GM12878 (cell line): Measurements from ENCODE around the gene CCSER1. TPM values are rescaled to one million over a fixed set of nuclear protein-coding genes. Genes with fewer than 3 reads are reported as not detected.

ENCODE experiments used
- ATAC-seq: fragments of 200-7000 bp; cut with Tn5 transposase; 3 replicates; pipeline ENCODE4 v1.9.1; 2020; ENCODE audit warnings: mild to moderate bottlenecking, moderate library complexity
- BruUV-seq: library from RNA; stranded (reverse); fragments of 400-500 nt; replicated peaks from 2 replicates; lab custom pipeline; 2021; lab: Mats Ljungman, UMichigan
- CTCF ChIA-PET: fragments of 300-600 bp; sonication (Branson Sonifier 250); formaldehyde crosslinking; extraction: SDS; loops from one replicate; lab custom pipeline; 2021; ENCODE audit warnings: inconsistent platforms; lab: Yijun Ruan, JAX
- POLR2A ChIA-PET: fragments of 350-600 bp; formaldehyde crosslinking; extraction: SDS; loops from one replicate; lab custom pipeline; 2021; ENCODE audit warnings: inconsistent platforms; lab: Charles Lee
- RAD21 ChIA-PET: fragments of 300-600 bp; sonication (Branson Sonifier 250); formaldehyde crosslinking; loops from one replicate; lab custom pipeline; 2023; ENCODE audit warnings: antibody characterized with exemption; ENCODE audit not compliant: unreplicated experiment; lab: Charles Lee
- SMC1A ChIA-PET: fragments of 300-600 bp; sonication (Branson Sonifier 250); formaldehyde crosslinking; loops from one replicate; lab custom pipeline; 2023; ENCODE audit not compliant: unreplicated experiment, uncharacterized antibody; lab: Charles Lee
- DNase-seq: peaks from one replicate; pipeline ENCODE4 v3.0.0-alpha.2; 2011; ENCODE audit warnings: low read depth, low spot score
- FAIRE-seq: peaks from 3 replicates; lab custom pipeline; 2011; peaks lifted over from hg19 to GRCh38; lab: Jason Lieb, UNC
- H2AFZ ChIP-seq: 2 replicates; pipeline ENCODE4 v1.6.0; 2011; ENCODE audit warnings: low read depth, low read length, control low read depth; ENCODE audit not compliant: control insufficient read depth
- H3K27ac ChIP-seq: 2 replicates; pipeline ENCODE4 v1.5.1; 2011; ENCODE audit warnings: control low read depth; ENCODE audit not compliant: control insufficient read depth, insufficient read depth
- H3K27me3 ChIP-seq, 2 experiments: replicated peaks in 1 of 2; 2 replicates each; pipeline versions ENCODE4 v1.6.0 to v1.6.1; 2011; ENCODE audit warnings: low read length in 1 of 2; ENCODE audit not compliant: control insufficient read depth in 2 of 2, insufficient read depth in 2 of 2
- H3K36me3 ChIP-seq, 2 experiments: 2 replicates each; pipeline ENCODE4 v1.5.1; 2011; ENCODE audit warnings: low read length in 1 of 2; ENCODE audit not compliant: control insufficient read depth in 2 of 2, insufficient read depth in 2 of 2
- H3K4me1 ChIP-seq: 2 replicates; pipeline ENCODE4 v1.6.1; 2011; ENCODE audit warnings: mild to moderate bottlenecking, low read length, moderate library complexity, mixed read lengths; ENCODE audit not compliant: control insufficient read depth, insufficient read depth
- H3K4me2 ChIP-seq: 2 replicates; pipeline ENCODE4 v1.6.0; 2011; ENCODE audit warnings: control low read depth; ENCODE audit not compliant: control insufficient read depth, insufficient read depth
- H3K4me3 ChIP-seq: fragments of 200-600 bp; sonication (generic); 2 replicates; pipeline ENCODE4 v1.5.1; 2016
- H3K79me2 ChIP-seq: 2 replicates; pipeline ENCODE4 v1.6.0; 2011; ENCODE audit warnings: low read length; ENCODE audit not compliant: control insufficient read depth, insufficient read depth
- H3K9ac ChIP-seq: 2 replicates; pipeline ENCODE4 v1.8.0; 2011; ENCODE audit warnings: low read length, control low read depth, mixed read lengths; ENCODE audit not compliant: control insufficient read depth, insufficient read depth
- H3K9me3 ChIP-seq: replicated peaks from 3 replicates; pipeline ENCODE4 v1.5.1; 2011; ENCODE audit warnings: mild to moderate bottlenecking, low read length; ENCODE audit not compliant: control insufficient read depth, insufficient read depth
- H4K20me1 ChIP-seq: 2 replicates; pipeline ENCODE4 v1.6.0; 2011; ENCODE audit not compliant: control insufficient read depth, insufficient read depth
- CBX3 ChIP-seq: fragments of 200-600 bp; sonication (generic); IDR thresholded peaks from 2 replicates; pipeline ENCODE4 v1.6.1; 2016; ENCODE audit warnings: low read depth, borderline replicate concordance
- EP300 ChIP-seq, 2 experiments: fragments of 150-350 bp in 1 of 2; IDR thresholded peaks; 2 replicates each; pipeline ENCODE4 v1.6.1; 2011 to 2012; ENCODE audit warnings: low read depth in 2 of 2, low read length in 2 of 2, borderline replicate concordance in 1 of 2, improper control_type of control experiment in 1 of 2, inconsistent platforms in 1 of 2; ENCODE audit not compliant: control insufficient read depth in 1 of 2
- FOS ChIP-seq: IDR thresholded peaks from 3 replicates; pipeline ENCODE4 v1.6.1; 2011; ENCODE audit warnings: borderline replicate concordance; ENCODE audit not compliant: insufficient read length; ENCODE audit errors: extremely low read depth
- LARP7 ChIP-seq: fragments of 450-650 bp; IDR thresholded peaks from 2 replicates; pipeline ENCODE4 v1.6.1; 2017; ENCODE audit warnings: mild to moderate bottlenecking
- PKNOX1 ChIP-seq: fragments of 450-650 bp; IDR thresholded peaks from 2 replicates; pipeline ENCODE4 v1.6.1; 2016; ENCODE audit warnings: mild to moderate bottlenecking
- RCOR1 ChIP-seq: conservative IDR thresholded peaks from 2 replicates; pipeline ENCODE4 v1.6.1; 2012; ENCODE audit warnings: low read depth, low read length, improper control_type of control experiment
- SP1 ChIP-seq: IDR thresholded peaks from one replicate; pipeline ENCODE4 v1.6.1; 2011; ENCODE audit warnings: low read depth, low read length
- SPI1 ChIP-seq: IDR thresholded peaks from 2 replicates; pipeline ENCODE4 v1.6.1; 2011; ENCODE audit warnings: low read depth, mild to moderate bottlenecking, low read length, moderate library complexity, borderline replicate concordance; ENCODE audit not compliant: insufficient read depth
- YBX1 ChIP-seq: fragments of 450-650 bp; IDR thresholded peaks from 2 replicates; pipeline ENCODE4 v1.6.1; 2016; ENCODE audit warnings: antibody characterized with exemption
- WGBS: methylation state at CpG from one replicate; pipeline ENCODE4 v1.1.6; 2016; ENCODE audit warnings: low lambda C conversion rate; ENCODE audit not compliant: insufficient replicate concordance, insufficient coverage; ENCODE audit errors: missing lambda C conversion rate; 5-methylcytosine and 5-hydroxymethylcytosine counted together
- in situ Hi-C: fragments of 300-500 bp; cut with MboI; formaldehyde crosslinking; loops from 9 replicates; pipeline ENCODE4 v1.14.3; 2018; ENCODE audit warnings: mixed read lengths
- intact Hi-C: fragments of 100-400 bp; cut with micrococcal nuclease; formaldehyde crosslinking; loops from one replicate; pipeline ENCODE4 v1.14.2; 2022; ENCODE audit not compliant: unreplicated experiment
- polyA plus RNA-seq, 11 experiments: library from polyadenylated mRNA; depleted of rRNA in 4 of 11; unstranded in 6 of 11; stranded (reverse) in 5 of 11; fragments of >200 nt; fragmentation: Nextera tagmentation in 4 of 11; fragmentation: Illumina TruSeq in 1 of 11; extraction: Ambion mirVana in 4 of 11; extraction: Trizol in 1 of 11; gene quantifications; 1 replicate in 1 of 11; 2 replicates in 10 of 11; pipeline versions ENCODE4 v1.2.1 to v1.2.3, GENCODE V29; 2011 to 2016; ENCODE audit warnings: inconsistent platforms in 2 of 11, missing spikeins in 2 of 11, low read depth in 1 of 11
- total RNA-seq, 4 experiments: library from RNA; depleted of rRNA in 3 of 4; stranded (reverse); fragments of >200 nt in 3 of 4; fragmentation: Illumina TruSeq in 1 of 4; extraction: Trizol in 1 of 4; gene quantifications; 2 replicates each; pipeline versions ENCODE4 v1.2.1 to v1.2.3, GENCODE V29; 2013 to 2021

The CCSER1 gene
- total and polyA plus RNA-seq, 10 of the 15 experiments (the other 5 are each of a cell fraction or from before 2014, with no cell fraction given): 0.22 to 2.7 (median 1.0) TPM

GRCh38 chr4:90457817-90458216 lies 330.6 kb downstream of the CCSER1 start:
- ChIA-PET RAD21 (no interaction called here), POLR2A (no interaction called here)

DNA sequence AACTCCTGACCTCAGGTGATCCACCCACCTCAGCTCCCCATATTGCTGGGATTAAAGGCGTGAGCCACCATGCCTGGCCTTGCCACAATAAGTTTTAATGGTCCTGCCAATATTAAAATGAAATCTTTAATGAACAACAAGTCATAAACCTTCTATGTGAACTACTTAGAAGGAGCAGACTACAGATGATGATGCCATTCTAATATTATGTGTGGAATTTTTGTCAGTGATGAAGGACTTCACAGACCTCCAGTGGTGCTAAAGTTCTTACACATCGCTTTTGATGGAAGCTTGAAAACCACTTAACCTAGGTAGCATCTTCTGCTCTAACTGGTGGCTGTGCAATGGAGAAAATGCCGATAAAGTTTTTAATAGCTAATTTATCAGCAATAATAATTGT lies 331.4 kb downstream of the CCSER1 start:
- ATAC-seq (no peak), DNase-seq (no peak), FAIRE-seq (no peak)
- no peaks in the 10 kb centered on the region for H3K27me3 ChIP-seq
- ChIA-PET POLR2A (no interaction called here), CTCF (no interaction called here), RAD21 (no interaction called here), SMC1A (no interaction called here)
- no peaks in the 10 kb centered on the region; the same call in 2 of the 3 replicates for H3K9me3 ChIP-seq
- BruUV-seq: no TSS peak
- H2AFZ ChIP-seq: no peak overlapping the region
- intact Hi-C loops: no loop called here
- no peaks in the 10 kb centered on the region for H3K4me1 ChIP-seq
- H3K27ac ChIP-seq: no peak overlapping the region
- no peak overlapping the region for H3K4me3 ChIP-seq
- no peaks in the 10 kb centered on the region for H4K20me1 ChIP-seq
- H3K9ac ChIP-seq: no peak overlapping the region
- TF ChIP-seq RCOR1: no peak
- TF ChIP-seq SP1: no peak
- TF ChIP-seq PKNOX1: no peak
- no peak for TF ChIP-seq LARP7
- in situ Hi-C loops: no loop called here
- no peaks in the 10 kb centered on the region for H3K79me2 ChIP-seq
- H3K36me3 ChIP-seq: no peaks in the 10 kb centered on the region
- 35% methylated on average over 3 of the region's 3 CpGs for WGBS
- no peak overlapping the region for H3K4me2 ChIP-seq

More at GRCh38 chr4:90457817-90458216, 330.6 kb downstream of the CCSER1 start:
- no TSS peak for BruUV-seq
- H3K27me3 ChIP-seq: no peaks in the 10 kb centered on the region
- no peak overlapping the region for H3K9ac ChIP-seq
- ChIA-PET CTCF (no interaction called here), SMC1A (no interaction called here)
- no peak overlapping the region for H3K4me2 ChIP-seq
- no peak overlapping the region for H3K4me3 ChIP-seq
- intact Hi-C loops: no loop called here
- FAIRE-seq (no peak), ATAC-seq (no peak), DNase-seq (no peak)
- H3K79me2 ChIP-seq: no peaks in the 10 kb centered on the region
- no peak overlapping the region for H2AFZ ChIP-seq
- 14% methylated on average over 6 of the region's 6 CpGs for WGBS
- in situ Hi-C loops: no loop called here
- TF ChIP-seq PKNOX1 (no peak), FOS (no peak), CBX3 (no peak), SPI1 (no peak), YBX1 (no peak), EP300 (IDR thresholded peaks at IDR 0.05; ENCODE audit: borderline replicate concordance in 1 of 2, control insufficient read depth in 1 of 2, low read depth in 2 of 2, low read length in 2 of 2) (no peak)
- H3K36me3 ChIP-seq: no peaks in the 10 kb centered on the region
- no peaks in the 10 kb centered on the region for H3K4me1 ChIP-seq
- H4K20me1 ChIP-seq: no peaks in the 10 kb centered on the region
- no peak overlapping the region for H3K27ac ChIP-seq
- H3K9me3 ChIP-seq: no peaks in the 10 kb centered on the region; the same call in 2 of the 3 replicates
